NCI-H510A (cell line): ENCODE results near the gene SNX5.

Source experiments
- DNase-seq: peaks from one replicate; lab custom pipeline; 2025; lab: John Stamatoyannopoulos, UW

SNX5 gene

DNA sequence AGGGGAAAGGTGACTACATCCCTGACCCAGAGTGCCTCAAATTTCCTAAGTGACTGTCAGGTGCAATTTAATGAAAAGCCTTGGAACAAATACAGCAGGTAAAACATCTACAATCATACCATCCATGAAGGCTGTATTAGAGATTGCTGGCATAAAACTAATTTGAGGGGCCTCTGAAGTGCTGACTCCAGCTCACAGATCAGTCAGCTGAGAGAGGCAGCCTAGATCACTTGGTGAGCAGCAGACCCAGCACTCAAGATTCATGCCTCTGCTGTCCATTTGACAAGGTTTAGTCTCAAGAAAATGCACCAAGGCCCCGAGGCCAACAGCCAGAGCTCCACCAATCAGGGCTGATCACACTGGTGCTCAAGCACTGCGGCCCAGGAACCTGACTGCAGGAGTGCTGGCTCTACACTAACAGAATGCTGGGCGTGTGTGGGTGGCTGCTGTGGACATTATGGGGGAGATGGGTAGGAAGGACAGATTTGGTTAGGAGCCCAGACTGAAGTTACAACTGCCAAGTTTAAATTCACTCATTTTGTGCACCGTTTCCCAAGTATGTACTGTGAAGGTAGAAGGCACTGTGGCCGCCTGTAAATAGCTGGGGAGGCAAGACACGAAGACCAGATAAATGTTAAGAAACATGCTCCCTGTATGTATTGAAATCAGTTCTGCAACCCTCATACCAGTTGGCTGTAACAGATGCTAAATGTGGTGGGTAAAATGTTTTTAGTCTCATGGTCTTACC, 28.2 kb downstream of the SNX5 start:
- no peak for DNase-seq

DNA sequence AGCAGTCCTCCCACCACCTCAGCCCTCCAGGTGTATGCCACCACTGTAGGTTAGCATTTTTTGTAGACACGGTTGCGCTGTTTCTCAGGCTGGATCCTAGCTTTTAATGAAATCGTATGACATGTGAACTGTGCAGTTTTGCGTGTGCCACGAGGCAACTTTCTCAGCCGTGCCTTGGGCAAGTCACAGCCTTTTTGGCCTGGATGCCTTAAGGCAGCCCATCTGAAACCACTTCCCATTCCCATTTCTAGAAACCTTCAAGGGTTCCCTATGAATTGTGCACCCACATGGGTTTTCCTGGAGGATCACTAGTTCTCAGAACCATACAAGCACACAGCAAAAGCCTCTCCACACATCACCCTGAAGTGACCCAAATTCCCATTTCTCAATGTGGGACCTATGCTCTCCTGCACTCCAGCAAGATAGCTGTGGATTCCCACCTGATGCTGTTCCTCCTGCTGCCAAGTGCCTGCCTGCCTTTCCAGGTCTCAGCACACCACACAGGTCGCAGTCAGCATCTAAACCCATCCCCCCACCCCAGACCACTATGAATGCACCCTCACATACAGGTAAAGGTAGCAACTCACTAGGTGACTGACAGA, 28.9 kb downstream of the SNX5 start:
- DNase-seq, result no peak

DNA sequence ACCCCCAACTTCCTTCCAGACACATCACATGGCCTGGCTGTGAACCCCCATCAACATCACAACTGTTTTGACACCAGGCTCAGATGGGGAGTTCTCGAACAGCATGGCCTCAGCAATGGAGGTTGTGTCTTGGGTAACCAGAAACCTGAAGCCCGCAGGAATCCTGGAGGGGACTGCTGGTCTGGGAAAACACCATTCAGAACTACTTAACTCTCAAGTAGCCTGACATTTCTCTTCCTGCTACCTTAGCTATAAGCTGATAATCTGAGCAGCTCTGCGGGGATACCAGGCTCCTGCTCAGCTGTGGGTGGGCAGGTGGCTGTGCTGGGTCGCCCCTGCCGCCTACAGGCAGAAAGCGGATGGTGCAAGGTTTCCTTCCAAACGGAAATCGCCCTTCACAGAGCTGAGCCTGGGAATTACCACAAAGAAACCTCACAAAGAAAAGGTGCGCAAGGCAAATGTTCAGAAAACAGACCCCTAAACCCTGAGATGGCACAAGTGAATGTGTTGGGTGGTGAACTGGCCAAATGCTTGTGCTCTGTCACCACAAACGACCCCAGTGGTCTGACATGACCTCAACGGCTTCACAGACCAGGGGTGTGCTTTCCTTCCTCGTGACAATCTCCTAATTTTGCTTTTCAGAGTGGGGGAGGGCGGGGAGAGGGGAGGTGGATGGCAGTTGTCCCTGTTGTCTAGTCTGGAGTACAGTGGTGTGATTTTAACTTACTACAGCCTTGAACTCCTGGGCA, 29.5 kb downstream of the SNX5 start:
- peak; percentile 77 for DNase-seq

DNA sequence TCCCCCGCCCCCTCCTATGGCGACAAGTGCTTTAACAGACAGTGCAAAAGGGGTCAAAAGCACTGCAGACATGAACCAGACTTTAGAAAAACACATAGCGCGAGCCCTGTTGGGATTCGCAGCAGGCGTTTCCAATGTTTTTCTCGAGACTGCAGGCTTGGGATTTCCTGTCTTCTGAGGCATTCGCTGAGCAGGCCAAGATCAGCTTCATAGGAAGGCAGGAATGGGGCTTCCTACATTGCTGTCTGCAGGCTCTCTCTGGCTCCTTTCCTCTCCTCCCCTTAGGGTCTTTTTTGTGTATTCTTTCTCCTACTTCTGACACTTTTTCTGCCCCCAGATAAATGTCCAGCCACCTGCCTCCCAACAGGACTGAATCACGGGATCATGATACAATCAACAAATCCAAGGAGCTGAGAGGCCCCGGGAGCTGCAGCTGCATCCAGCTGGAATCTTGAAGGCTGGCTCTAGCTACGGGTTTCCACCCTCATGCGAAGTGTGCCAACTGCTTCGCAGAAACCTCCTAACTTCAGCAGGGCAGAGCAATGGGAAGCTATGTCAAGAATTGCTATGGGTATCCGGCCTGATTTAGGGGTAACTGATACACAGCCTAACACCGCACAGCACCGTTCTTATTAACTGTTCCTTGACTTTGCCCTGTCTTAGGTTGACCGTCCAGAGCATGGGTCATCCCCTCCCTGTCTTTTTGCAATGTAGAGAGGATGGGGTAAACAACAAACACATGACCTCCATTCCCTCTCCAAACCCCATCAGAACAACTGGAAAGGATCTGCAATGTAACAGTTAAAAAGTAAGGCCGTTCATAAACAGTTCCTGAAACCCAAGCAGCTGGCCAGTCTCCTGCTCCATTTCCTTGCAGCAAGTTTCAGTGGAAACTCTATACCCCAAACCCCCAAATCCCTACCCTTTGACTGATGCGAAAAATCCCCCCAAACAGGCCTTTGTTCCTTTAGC, 31.5 kb downstream of the SNX5 start:
- DNase-seq, result no peak

DNA sequence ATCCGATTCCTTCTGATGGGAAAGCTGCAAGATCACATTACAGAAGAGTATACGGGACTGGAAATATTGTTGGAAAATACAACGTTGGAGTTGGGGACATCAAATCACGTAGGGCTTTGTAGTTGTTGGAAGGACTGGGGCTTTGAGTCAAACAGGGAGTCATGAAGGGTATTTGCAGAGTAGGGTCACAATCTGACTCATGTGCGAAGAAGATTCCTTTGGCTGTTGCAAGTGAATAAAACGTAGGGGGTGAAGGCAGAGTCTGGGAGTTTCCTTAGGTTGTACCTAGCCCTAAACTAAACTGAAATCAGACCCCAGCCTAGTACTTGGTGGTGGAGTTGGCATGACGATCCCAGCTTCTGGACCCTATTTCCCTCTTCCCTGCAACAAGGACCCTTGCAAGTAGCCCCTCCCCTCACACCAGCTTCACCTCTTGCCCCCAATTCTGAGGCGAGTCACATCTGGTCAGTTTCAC, 32.3 kb downstream of the SNX5 start:
- no peak for DNase-seq

DNA sequence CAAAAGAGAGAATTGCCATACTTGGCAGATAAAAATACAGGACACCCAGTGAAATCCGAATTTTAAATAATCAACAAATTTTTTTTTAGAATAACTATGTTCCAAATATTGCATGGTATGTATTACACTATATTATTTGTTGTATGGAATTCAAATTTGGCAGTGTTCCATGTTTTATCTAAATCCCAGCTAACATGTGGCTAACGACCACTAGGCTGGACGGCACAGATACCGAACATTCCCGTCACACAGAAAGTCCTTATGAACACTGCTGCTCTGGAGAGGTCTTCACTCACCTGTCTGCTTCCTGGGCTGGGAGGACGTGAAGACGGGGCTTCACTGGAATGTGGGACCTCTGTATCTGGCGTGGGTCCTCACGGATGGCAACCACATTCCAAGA, 32.8 kb downstream of the SNX5 start:
- no peak for DNase-seq

DNA sequence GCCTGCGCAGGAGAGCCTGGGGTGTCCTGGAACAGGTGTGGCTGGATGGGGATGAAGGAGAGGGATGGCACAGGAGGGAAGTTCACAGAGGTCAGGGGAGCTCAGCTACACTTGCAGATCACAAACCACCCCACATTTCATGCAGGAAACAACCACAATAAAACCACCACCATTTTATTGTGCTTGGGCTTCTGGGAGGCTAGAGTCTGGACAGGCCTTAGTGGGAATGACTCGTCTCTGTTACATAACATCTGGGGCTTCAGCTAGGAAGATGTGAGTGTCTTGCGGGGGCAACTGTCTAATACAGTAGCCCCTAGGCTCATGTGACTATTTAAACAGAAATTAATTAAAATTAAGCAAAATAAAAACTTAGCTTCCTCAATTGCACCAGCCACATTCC, 33.4 kb downstream of the SNX5 start:
- DNase-seq, result no peak

DNA sequence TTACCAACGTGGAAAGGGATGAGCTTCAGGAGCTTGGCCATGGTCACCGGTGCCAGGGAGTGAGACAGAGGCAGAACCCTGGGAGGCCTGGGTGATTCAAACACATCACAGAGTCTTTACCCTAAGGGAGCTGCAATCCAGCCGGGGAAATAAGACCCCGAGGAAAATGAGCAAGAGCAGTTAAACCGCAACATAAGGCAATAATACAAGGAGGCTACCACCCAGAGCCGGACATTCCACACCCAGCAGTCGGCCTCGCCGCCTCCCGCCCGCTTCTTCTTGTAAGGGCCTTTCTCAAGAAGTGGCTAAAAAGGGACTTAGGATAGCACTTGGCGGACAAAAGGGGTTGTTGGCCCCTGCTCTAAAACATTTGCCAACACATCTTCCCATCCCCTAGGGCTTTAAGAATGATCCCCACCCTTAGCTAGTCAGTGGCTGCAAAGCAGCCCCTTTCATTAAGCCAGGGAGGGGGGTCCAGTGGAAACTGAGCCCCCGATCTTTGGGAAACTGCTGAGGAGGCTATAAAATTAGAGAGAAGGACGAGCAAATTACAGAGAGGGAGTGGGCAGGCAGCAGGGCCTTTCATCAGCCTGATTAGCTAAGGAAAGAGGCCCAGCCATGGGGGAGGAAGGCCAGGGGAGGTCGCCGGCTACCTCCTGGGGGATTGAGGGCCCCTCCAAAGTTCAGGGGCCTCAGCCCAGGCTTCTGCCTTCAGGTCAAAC, 34.3 kb downstream of the SNX5 start:
- no peak for DNase-seq

DNA sequence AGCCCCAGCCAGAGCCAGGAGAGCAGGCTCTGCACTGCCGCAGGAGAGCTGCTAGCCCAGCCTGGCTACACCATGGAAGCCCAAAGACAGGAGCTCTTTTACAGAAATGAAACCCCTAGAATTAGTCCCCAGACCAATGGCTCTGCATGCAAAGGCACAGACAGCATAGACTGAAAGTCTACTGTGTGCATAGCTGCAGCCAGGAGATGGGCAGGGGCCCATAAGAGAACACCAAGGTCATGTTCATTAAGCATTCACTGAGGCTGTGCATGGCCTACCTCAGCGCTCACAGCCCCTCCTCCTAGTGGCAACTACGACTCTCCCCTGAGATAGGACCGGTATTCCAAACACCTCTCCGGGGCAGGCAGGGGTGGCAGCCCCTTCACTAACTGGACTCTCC, 34.9 kb downstream of the SNX5 start:
- DNase-seq, result no peak

DNA sequence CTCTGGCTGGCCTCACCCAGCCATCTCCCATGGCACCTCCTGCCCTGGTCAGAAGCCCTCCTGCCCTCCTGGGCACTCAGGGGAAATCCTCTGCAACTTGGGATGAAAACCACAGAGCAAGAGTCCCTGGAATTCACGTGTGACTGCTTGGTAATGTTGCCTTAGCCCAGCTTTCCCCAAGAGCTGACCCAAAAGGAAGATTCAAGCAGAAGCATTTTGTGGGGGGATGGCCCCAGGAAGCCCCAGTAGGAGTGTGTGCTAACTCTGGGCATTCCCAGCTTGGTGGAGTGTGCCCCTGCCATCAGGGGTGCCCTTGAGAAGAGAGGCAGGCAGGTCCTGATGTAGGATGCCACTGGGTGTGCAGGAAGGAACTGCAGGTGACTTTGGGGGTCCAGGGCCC, 35.5 kb downstream of the SNX5 start:
- no peak for DNase-seq

DNA sequence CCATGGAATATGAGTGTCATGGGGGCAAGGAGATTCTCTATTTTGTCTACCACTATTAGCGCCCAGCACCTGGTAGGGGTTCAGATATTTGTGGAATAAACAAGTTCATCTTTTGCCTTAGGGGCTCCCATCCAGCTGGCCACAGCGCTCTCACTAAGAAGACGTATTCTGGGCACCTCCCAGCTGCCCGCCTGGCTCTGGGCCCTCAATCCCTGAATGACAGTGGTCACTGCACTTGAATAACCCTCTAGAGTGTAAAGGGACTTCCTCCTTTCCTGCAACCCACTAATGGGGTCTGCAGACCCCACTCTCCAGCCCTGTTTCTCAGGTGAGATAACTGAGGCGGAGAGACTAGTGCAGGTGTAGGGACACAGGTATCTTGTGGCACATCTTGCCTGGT, 36.2 kb downstream of the SNX5 start:
- no peak for DNase-seq

DNA sequence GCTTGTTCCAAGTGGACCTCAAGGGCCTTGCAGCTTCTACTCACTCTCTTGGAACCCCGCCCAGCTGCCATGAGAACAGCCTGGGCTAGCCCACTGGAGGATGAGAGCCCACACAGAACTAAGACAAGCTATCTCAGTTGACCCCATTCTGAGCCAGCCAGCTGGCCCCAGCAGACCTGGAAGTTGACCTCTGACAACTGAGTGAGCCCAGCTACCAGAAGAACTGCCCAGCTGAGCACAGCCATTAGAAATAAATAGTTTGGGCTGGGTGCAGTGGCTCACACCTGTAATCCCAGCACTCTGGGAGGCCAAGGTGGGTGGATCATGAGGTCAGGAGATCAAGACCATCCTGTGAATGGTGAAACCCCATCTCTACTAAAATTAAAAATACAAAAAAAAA, 37.1 kb downstream of the SNX5 start:
- no peak for DNase-seq

DNA sequence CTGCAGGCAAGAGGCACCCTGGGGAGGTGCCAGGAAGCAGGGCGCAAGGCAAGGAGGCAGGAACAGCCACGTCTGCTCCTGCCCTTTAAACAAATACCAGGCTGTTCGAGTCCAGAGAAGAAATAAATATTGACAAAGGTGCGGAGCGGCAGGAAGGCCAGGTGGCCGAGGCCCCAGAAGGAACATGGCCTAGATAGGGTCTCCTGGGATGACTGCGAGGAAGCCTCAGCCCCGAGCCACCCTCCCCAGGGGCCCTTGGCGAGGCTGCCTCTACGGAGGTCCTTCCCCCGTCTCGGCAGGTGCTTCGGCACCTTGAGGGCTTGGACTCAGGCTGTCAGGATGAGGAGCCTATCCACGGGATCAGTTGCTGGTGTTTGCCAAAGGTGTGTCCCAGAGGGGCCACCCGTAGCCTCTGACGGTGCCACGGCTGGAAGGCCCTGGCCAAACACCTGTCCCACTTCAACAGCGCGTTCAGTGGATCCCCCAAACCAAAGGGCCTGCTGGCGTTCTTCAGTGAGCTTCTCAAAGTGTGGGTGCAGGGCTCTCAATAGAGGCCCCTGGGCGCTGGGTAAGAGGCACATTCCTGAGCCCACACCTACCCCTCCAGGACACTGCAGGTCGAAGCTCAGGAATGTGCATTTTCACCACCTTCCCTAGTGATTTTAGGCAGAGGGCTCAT, 39.8 kb downstream of the SNX5 start:
- peak; percentile 62 for DNase-seq

DNA sequence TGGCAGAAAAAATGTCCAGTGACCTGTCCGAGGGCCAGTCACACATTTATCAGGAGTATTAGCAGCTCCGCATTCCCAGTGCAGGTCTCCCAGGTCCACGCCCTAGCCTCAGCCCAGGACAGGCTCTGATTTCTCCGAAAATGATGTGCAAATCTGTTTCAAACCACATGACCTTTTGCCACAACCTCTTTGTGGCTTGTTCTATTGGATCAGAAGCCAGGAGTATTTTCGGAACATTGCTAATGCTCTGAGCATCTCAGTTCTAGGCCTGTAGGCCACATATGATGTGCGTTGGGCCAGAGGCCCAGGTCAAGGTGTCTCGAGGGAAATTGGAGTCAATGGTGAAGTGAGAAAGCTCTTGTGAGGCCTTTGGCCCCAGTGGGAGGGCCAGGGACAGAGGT, 40.4 kb downstream of the SNX5 start:
- no peak for DNase-seq

DNA sequence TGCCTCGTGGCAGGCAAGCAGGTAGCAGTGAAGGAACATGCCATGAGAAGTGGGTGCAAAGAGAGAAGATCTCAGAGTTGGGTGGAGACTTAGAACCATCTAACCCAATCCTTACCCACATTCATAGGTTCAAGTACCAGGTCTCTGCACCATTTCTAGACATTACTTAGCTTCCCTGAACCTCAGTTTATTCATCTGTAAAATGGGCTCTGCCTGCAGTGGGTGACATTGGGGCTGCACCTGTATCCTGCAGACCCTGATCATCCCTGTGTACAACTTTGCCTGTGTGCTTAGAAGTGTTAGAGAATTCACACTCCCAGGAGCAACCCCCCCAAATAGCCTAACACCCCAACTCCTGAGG, 42.7 kb downstream of the SNX5 start:
- no peak for DNase-seq

DNA sequence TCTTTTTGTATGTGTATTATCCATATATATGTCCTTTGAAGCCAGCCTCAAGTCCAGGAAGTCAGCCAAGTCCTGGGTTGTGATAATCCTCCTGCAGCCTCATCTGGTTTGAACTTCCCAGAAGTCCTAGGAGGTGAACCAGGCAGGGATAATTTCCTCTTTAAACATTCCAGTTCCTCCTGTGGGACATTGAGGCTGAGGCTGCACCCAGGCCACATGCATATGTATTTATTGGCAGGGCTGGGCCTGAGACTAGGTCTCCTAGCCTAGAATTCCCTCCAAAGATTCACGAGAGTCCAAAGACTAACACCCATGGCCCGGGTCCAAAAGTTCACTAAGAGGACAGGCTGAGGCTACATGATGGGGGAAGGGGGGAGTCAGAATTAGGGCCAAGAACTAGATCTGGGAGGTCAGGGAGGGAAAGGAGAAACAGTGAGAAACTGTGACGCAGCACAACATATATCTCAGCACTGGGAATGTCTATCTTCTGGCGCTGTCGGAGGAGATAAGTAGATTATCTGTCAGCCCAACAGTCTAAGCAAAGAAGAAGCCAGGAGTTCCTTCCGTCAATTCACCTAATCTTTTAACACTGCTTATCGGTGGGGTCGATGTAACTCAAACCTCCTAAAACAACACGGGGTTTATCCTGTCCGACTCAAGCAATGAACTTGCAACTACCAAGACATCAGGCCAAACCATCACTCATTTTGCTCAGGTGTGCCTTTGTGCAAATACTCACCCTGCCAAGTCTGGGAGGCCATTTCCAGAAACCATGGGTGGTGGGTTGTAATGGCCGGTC, 43.3 kb downstream of the SNX5 start:
- no peak for DNase-seq

DNA sequence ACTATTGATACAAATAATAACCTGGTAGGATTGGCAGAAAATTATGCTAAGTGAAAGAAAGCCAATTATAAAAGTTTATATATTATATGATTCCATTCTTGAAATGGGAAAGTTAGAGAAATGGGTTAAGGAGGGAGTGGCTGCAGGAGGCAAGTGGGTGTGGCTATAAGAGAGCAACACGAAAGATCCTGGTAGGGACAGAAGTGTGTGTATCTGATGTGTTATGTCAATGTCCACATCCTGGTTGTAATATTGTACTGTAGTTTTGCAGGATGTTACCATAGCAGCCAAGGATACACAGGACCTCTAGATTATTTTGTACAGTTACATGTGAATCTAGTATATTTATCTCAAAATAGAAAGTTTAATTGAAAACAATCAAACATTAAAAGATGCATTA, 46.8 kb downstream of the SNX5 start:
- no peak for DNase-seq

DNA sequence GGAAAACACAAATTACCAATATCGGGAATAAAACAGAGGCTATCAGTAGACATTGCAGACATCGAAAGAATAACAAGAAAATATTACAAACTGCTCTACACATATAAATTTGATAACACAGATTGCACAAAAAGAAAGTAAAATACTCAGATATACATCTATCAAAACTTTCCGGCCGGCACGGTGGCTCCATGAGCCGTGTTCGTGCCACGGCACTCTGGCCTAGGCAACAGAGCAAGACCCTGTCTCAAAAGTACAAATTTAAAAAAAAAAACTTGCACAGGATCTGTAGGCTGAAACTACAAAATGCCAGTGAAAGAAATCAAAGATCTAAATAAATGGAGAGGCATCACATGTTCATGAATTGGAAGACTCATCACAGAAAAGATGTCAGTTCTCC, 49.4 kb downstream of the SNX5 start:
- DNase-seq, result no peak

DNA sequence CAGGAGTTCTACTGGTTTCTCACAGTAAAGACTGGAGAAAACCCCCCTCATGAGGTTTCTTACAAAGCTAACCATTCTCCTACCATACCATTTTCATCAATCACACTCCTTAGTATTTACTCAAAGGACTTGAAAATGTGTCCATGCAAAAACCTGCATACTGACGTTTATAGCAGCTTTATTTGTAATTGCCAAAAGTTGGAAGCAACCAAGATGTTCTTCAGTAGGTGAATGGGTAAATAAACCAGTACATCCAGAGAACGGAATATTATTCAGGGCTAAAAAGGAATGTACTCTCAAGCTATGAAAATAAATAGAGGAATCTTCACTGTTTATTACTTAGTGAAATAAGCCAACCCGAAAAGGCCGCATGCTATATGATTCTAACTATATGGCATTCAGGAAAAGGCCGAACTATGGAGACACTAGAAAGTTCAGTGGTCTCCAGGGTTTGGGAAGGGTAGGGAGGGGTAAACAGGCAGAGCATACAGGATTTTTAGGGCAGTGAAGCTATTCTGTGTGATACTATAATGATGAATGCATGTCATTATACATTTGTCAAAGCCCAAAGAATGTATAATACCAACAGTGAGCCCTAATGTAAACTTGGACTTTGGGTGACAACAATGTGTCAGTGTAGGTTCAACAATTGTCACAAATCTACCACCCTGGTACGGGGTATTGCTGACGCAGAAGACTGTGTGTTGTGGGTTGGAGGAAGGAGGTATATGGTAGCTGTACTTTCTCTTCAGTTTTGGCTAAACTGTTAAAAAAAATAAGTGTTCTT, 50.6 kb downstream of the SNX5 start:
- no peak for DNase-seq
